ENCODE data around the gene EFHC1. TPM values are rescaled to one million over a fixed set of nuclear protein-coding genes. Genes with fewer than 3 reads are reported as not detected.

The EFHC1 gene
- total and polyA plus RNA-seq, 2 of the 13 experiments (the other 11 are each of a cell fraction or from before 2014, with no cell fraction given) = 23.4 to 29.5 TPM

DNA sequence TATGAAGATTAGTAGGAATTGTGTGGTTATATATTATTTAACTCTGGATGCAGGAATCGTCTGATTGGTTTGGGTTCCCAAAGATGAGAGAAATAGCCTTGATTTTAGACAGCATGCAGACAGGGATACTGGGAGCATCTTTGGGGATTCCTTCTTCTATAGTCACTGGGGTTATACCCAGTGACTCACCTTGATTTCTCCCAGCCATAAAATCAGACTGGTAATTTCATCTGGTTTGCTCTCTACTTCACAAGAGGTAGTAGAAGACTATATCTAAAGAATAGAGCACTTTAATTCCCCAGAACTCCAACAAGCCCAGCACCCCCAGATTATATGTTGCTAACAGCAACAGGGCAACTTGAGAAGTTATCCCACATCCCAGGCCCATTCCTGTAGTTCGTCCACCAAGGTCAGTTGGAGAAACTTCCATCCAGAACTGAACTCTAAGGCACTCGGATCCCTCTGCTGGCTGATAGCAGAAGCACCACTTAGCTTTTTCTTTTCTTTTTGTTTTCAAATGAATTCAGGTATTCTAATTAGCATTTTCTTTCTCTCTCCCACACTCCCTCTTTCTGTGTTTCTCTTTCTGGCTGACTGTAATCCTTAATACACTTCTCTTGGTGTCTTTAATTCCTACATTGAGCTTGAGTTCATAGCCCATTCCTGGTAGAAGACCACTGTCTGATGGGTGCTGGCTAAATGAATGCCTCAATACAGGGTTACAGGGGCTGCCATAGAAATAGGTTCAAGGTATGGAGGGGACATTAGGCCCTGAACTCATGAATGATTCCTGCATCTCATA, 20.4 kb upstream of the EFHC1 start (continued):
- TF ChIP-seq GFI1 (CRISPR knock-in tag; IDR thresholded peaks at IDR 0.05; ENCODE audit: borderline replicate concordance) (0 out of 2 replicates have a peak, but pooled peaks have one; percentile 10), GABPB1 (CRISPR knock-in tag; IDR thresholded peaks at IDR 0.05) (peak; percentile 16; the same call in 1 of the 2 replicates), ZNF710 (CRISPR knock-in tag; IDR thresholded peaks at IDR 0.05; ENCODE audit: borderline replicate concordance) (no peak), GATAD2A (CRISPR knock-in tag; IDR thresholded peaks at IDR 0.05) (peak; percentile 56), FOSL2 (CRISPR knock-in tag; IDR thresholded peaks at IDR 0.05) (peak; percentile 18; the same call in 1 of the 2 replicates), EP300 (IDR thresholded peaks at IDR 0.05; ENCODE audit: low read depth in 2 of 2, low read length in 2 of 2) (peak in 1 of 2 experiments; percentile 38; a peak in 1 of 4 replicates), EP300 (CRISPR knock-in tag; IDR thresholded peaks at IDR 0.05; ENCODE audit: borderline replicate concordance) (no peak), ZFX (CRISPR knock-in tag; IDR thresholded peaks at IDR 0.05; ENCODE audit: low read depth) (peak; percentile 34; the same call in 1 of the 2 replicates), NFKBIZ (CRISPR knock-in tag; IDR thresholded peaks at IDR 0.05) (0 out of 2 replicates have a peak, but pooled peaks have one; percentile 15), ZKSCAN8 (CRISPR knock-in tag; IDR thresholded peaks at IDR 0.05; ENCODE audit: borderline replicate concordance) (0 out of 2 replicates have a peak, but pooled peaks have one; percentile 20), RERE (CRISPR knock-in tag; IDR thresholded peaks at IDR 0.05; ENCODE audit: low read depth) (no peak), ESRRA (CRISPR knock-in tag; IDR thresholded peaks at IDR 0.05; ENCODE audit: low read depth) (peak; percentile 50; the same call in 1 of the 2 replicates), BCL6 (CRISPR knock-in tag; IDR thresholded peaks at IDR 0.05) (0 out of 2 replicates have a peak, but pooled peaks have one; percentile 21)
- TF ChIP-seq, protein P1, sequence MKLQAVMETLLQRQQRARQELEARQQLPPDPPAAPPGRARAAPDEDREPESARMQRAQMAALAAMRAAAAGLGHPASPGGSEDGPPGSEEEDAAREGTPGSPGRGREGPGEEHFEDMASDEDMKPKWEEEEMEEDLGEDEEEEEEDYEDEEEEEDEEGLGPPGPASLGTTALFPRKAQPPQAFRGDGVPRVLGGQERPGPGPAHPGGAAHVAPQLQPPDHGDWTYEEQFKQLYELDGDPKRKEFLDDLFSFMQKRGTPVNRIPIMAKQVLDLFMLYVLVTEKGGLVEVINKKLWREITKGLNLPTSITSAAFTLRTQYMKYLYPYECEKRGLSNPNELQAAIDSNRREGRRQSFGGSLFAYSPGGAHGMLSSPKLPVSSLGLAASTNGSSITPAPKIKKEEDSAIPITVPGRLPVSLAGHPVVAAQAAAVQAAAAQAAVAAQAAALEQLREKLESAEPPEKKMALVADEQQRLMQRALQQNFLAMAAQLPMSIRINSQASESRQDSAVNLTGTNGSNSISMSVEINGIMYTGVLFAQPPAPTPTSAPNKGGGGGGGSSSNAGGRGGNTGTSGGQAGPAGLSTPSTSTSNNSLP (IDR thresholded peaks at IDR 0.05; ENCODE audit: low read depth, low read length) = peak; percentile 42; the same call in 1 of the 2 replicates
